Osteocyte (in vitro differentiated cells): Measurements from ENCODE around the gene LSM7. TPM values are rescaled to one million over a fixed set of nuclear protein-coding genes. Genes with fewer than 3 reads are reported as not detected.
A peak's percentile ranks its signal among the peaks of the same experiment; 100 is the strongest.

Experiments
- DNase-seq: peaks from one replicate; pipeline ENCODE4 v3.0.0; 2021; ENCODE audit warnings: mixed read lengths; ENCODE audit not compliant: unreplicated experiment; ENCODE audit errors: extremely low spot score
- H3K27ac Mint-ChIP-seq: one replicate; pipeline ENCODE4 v1.8.0; 2021; ENCODE audit warnings: mild to moderate bottlenecking, mixed read lengths; ENCODE audit not compliant: unreplicated experiment
- H3K27me3 Mint-ChIP-seq: one replicate; pipeline ENCODE4 v1.8.0; 2021; ENCODE audit warnings: mixed read lengths; ENCODE audit not compliant: unreplicated experiment
- H3K36me3 Mint-ChIP-seq: one replicate; pipeline ENCODE4 v1.8.0; 2021; ENCODE audit warnings: mixed read lengths; ENCODE audit not compliant: unreplicated experiment
- H3K4me1 Mint-ChIP-seq: one replicate; pipeline ENCODE4 v1.8.0; 2021; ENCODE audit warnings: mixed read lengths; ENCODE audit not compliant: unreplicated experiment
- H3K4me3 Mint-ChIP-seq: one replicate; pipeline ENCODE4 v1.8.0; 2021; ENCODE audit warnings: mild to moderate bottlenecking, moderate library complexity, mixed read lengths; ENCODE audit not compliant: unreplicated experiment
- H3K9me3 Mint-ChIP-seq: one replicate; pipeline ENCODE4 v1.8.0; 2021; ENCODE audit warnings: mixed read lengths; ENCODE audit not compliant: unreplicated experiment
- CTCF ChIP-seq: fragments of 200-600 bp; sonication (generic); IDR thresholded peaks from 2 replicates; pipeline ENCODE4 v1.5.0; 2021; ENCODE audit warnings: antibody characterized with exemption, mild to moderate bottlenecking, moderate library complexity
- total RNA-seq: library from RNA; stranded (reverse); gene quantifications from 2 replicates; pipeline ENCODE4 v1.2.1, GENCODE V29; 2021

Gene LSM7
- total RNA-seq, 1 donor from 2014 or later = 77.8 TPM

- Mint-ChIP-seq H3K27ac (no peak overlapping the region), H3K36me3 (no peaks in the 10 kb centered on the region), H3K4me1 (peaks cover 8% of the 10 kb centered on the region), H3K27me3 (peaks cover 5% of the 10 kb centered on the region), H3K4me3 (peak overlapping the region; percentile 12), H3K9me3 (no peaks in the 10 kb centered on the region)
- TF ChIP-seq CTCF = no peak
- DNase-seq = no peak
These were observed 43.8 kb upstream of the LSM7 start for GRCh38 chr19:2372076-2372612.

GRCh38 chr19:2371656-2372055 lies 43.3 kb upstream of the LSM7 start:
- Mint-ChIP-seq H3K4me3 (no peak overlapping the region), H3K27me3 (peaks cover 5% of the 10 kb centered on the region), H3K4me1 (peaks cover 8% of the 10 kb centered on the region), H3K27ac (no peak overlapping the region), H3K9me3 (no peaks in the 10 kb centered on the region), H3K36me3 (no peaks in the 10 kb centered on the region)
- DNase-seq = no peak
- no peak for TF ChIP-seq CTCF

DNA sequence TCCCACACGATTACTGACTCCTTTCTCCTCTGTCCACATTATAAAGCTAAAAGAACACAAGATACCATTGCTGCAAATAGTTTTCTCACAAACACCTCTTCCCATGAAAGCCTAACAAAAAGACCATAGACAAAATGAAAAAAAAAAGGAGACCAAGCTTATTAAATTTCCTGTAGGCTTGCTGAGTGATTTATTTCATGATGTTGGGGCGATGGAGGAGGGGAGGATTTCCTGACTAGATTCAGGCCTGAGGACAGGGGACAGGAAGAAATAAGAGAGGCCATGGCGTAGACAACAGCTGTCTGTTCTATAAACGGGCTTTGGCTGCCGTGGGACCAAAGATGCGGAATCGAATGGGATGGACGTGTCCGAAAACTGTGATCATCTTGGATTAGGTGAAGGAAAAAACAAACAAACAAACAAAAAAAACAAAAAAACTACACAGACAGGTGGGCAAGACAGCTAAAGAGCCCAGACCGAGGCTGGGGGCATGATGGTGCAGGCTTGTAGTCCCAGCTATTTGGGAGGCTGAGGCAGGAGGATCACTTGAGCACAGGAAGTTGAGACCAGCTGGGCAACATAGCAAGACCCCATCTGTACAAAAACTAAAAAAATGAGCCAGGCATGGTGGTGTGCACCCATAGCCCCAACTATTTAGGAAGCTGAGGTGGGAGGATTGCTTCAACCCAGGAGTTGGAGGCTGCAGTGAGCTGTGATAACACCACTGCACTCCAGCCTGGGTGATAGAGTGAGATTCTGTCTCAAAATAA lies 37.0 kb upstream of the LSM7 start:
- no peak for TF ChIP-seq CTCF
- no peak overlapping the region for H3K27ac Mint-ChIP-seq

DNA sequence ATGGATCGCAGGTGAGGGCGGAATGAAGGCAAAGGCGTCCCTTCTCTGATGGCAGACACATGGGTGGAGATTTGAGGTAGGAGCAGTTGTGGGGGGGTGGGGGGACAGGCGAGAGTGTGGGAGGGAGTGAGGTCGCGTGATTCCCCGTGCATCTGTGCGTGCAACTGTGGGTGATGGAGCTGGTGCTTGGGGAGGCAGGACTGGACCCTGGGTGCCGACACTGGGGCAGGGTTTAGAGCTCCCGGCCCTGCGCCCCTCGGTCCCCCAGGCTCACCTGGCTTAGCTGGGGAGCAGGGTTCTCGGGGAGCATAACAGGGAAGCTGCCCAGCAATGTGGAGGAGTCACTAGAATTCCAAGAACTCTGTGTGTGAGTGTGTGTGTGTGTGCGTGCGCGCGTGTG lies 35.0 kb upstream of the LSM7 start:
- H3K36me3 Mint-ChIP-seq = no peaks in the 10 kb centered on the region
- H3K27me3 Mint-ChIP-seq = peaks cover 13% of the 10 kb centered on the region
- H3K4me1 Mint-ChIP-seq = no peaks in the 10 kb centered on the region
- no peak for DNase-seq
- H3K27ac Mint-ChIP-seq = no peak overlapping the region
- TF ChIP-seq CTCF = no peak
- H3K4me3 Mint-ChIP-seq = no peak overlapping the region
- H3K9me3 Mint-ChIP-seq = no peaks in the 10 kb centered on the region

More for the DNA sequence above, 37.0 kb upstream of the LSM7 start:
- Mint-ChIP-seq H3K9me3 (no peaks in the 10 kb centered on the region), H3K4me1 (no peaks in the 10 kb centered on the region), H3K4me3 (no peak overlapping the region), H3K36me3 (no peaks in the 10 kb centered on the region), H3K27me3 (peaks cover 13% of the 10 kb centered on the region)
- DNase-seq = no peak

- H3K36me3 Mint-ChIP-seq = no peaks in the 10 kb centered on the region
- no peaks in the 10 kb centered on the region for H3K4me1 Mint-ChIP-seq
- TF ChIP-seq CTCF = no peak
- no peaks in the 10 kb centered on the region for H3K9me3 Mint-ChIP-seq
- H3K27ac Mint-ChIP-seq = no peak overlapping the region
- peaks cover 8% of the 10 kb centered on the region for H3K27me3 Mint-ChIP-seq
- no peak overlapping the region for H3K4me3 Mint-ChIP-seq
- DNase-seq = no peak
These were observed 34.5 kb upstream of the LSM7 start for GRCh38 chr19:2362970-2363300.
